ENCODE data around the gene NAA35.

GRCh38 chr9:86069206-86069869 lies 128.4 kb downstream of the NAA35 start:
- TF ChIP-seq CTCF (IDR thresholded peaks at IDR 0.05; ENCODE audit: poor library complexity) (no peak), EZH2 (IDR thresholded peaks at IDR 0.05; ENCODE audit: borderline replicate concordance) (no peak), EZH2phosphoT487 (IDR thresholded peaks at IDR 0.05; ENCODE audit: low read depth, severe bottlenecking, unreplicated experiment) (no peak)
